Measurements from ENCODE around the gene SOX11.

SOX11 gene

GRCh38 chr2:5742126-5742525 is 49.9 kb downstream of the SOX11 start:
- Histone ChIP-seq H2BK5ac (ENCODE audit: low read depth, low read length, poor library complexity, severe bottlenecking) (no peak overlapping the region), H2AK5ac (ENCODE audit: low read length, severe bottlenecking) (no peak overlapping the region), H3K36me3 (ENCODE audit: control insufficient read depth in 1 of 2, insufficient read depth in 2 of 2, low read depth in 1 of 2, low read length in 2 of 2) (no peaks in the 10 kb centered on the region), H3K9ac (ENCODE audit: low read length) (no peak overlapping the region), H2BK12ac (ENCODE audit: low read length in 2 of 2) (no peak overlapping the region), H2AFZ (ENCODE audit: low read depth, low read length) (no peak overlapping the region), H3K23ac (ENCODE audit: low read length in 2 of 2) (no peak overlapping the region), H3K9me3 (ENCODE audit: control insufficient read depth, low read length) (no peaks in the 10 kb centered on the region), H4K8ac (ENCODE audit: low read length) (no peak overlapping the region), H3K14ac (ENCODE audit: low read length in 2 of 2) (no peak overlapping the region), H3K4me2 (ENCODE audit: low read length, poor library complexity, severe bottlenecking) (no peak overlapping the region), H2BK15ac (ENCODE audit: low read depth, poor library complexity, severe bottlenecking) (no peak overlapping the region), H3K4me1 (ENCODE audit: control insufficient read depth, insufficient read depth, low read depth, low read length) (no peaks in the 10 kb centered on the region), H3K27ac (ENCODE audit: low read length, poor library complexity, severe bottlenecking) (no peak overlapping the region), H3K18ac (ENCODE audit: low read depth in 1 of 2, low read length in 2 of 2) (no peak overlapping the region), H3K27me3 (ENCODE audit: control insufficient read depth in 1 of 2, insufficient read depth in 1 of 2, low read length in 2 of 2) (no peaks in the 10 kb centered on the region), H3K4me3 (ENCODE audit: insufficient read depth in 1 of 2, low read depth in 1 of 2, low read length in 2 of 2) (no peak overlapping the region), H3K79me1 (replicated peaks; ENCODE audit: low read length, poor library complexity, severe bottlenecking) (no peaks in the 10 kb centered on the region), H4K91ac (ENCODE audit: low read length) (no peak overlapping the region), H2BK120ac (ENCODE audit: low read depth, low read length) (no peak overlapping the region), H3K4ac (ENCODE audit: low read depth in 1 of 2, low read length in 2 of 2) (no peak overlapping the region)
- 52% methylated on average over 6 of the region's 6 CpGs for WGBS
- DNase-seq, result no peak

- H3K4me1 ChIP-seq (ENCODE audit: control insufficient read depth, insufficient read depth, low read depth, low read length), result peaks cover 11% of the 10 kb centered on the region
- H3K23ac ChIP-seq (ENCODE audit: low read length in 2 of 2), result no peak overlapping the region
- H3K27ac ChIP-seq (ENCODE audit: low read length, poor library complexity, severe bottlenecking), result no peak overlapping the region
- no peak overlapping the region for H4K8ac ChIP-seq (ENCODE audit: low read length)
- no peak overlapping the region for H2AFZ ChIP-seq (ENCODE audit: low read depth, low read length)
- no peak overlapping the region for H4K91ac ChIP-seq (ENCODE audit: low read length)
- peaks cover 0 to 4% of the 10 kb centered on the region in 2 experiments for H3K27me3 ChIP-seq (ENCODE audit: control insufficient read depth in 1 of 2, insufficient read depth in 1 of 2, low read length in 2 of 2)
- H2BK5ac ChIP-seq (ENCODE audit: low read depth, low read length, poor library complexity, severe bottlenecking), result no peak overlapping the region
- DNase-seq, result no peak
- no peak overlapping the region for H3K4ac ChIP-seq (ENCODE audit: low read depth in 1 of 2, low read length in 2 of 2)
- no peak overlapping the region for H2AK5ac ChIP-seq (ENCODE audit: low read length, severe bottlenecking)
- H3K4me2 ChIP-seq (ENCODE audit: low read length, poor library complexity, severe bottlenecking), result no peak overlapping the region
- no peaks in the 10 kb centered on the region for H3K79me1 ChIP-seq (replicated peaks; ENCODE audit: low read length, poor library complexity, severe bottlenecking)
- H2BK15ac ChIP-seq (ENCODE audit: low read depth, poor library complexity, severe bottlenecking), result no peak overlapping the region
- no peaks in the 10 kb centered on the region for H3K9me3 ChIP-seq (ENCODE audit: control insufficient read depth, low read length)
- H2BK120ac ChIP-seq (ENCODE audit: low read depth, low read length), result no peak overlapping the region
- no peak overlapping the region for H3K4me3 ChIP-seq (ENCODE audit: insufficient read depth in 1 of 2, low read depth in 1 of 2, low read length in 2 of 2)
- 96% methylated on average over 2 of the region's 2 CpGs for WGBS
- H3K18ac ChIP-seq (ENCODE audit: low read depth in 1 of 2, low read length in 2 of 2), result no peak overlapping the region
- no peak overlapping the region for H3K9ac ChIP-seq (ENCODE audit: low read length)
- H3K14ac ChIP-seq (ENCODE audit: low read length in 2 of 2), result no peak overlapping the region
- H3K36me3 ChIP-seq (ENCODE audit: control insufficient read depth in 1 of 2, insufficient read depth in 2 of 2, low read depth in 1 of 2, low read length in 2 of 2), result no peaks in the 10 kb centered on the region
- no peak overlapping the region for H2BK12ac ChIP-seq (ENCODE audit: low read length in 2 of 2)
These were observed 56.2 kb downstream of the SOX11 start for GRCh38 chr2:5748391-5748790.

DNA sequence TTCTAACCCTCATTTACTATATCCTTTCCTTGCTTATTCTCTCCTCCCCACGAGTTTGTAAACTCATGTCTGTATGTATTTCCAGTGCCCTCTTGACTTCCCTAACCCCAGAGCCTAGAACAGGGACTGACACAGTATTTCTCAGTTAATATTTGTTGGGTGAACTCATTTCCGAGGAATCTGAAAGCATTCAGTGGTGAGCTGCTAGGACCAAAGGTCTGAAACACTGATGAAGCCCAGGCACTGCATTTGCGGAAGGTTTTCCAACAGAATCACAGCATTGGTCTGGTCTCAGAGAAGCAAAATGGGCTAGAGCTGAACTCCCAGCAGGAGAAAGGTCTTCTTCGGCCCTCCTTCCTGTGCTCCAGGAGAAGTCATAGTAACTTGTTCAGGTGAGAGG is 56.8 kb downstream of the SOX11 start:
- 84% methylated on average over 3 of the region's 4 CpGs for WGBS
- Histone ChIP-seq H3K27ac (ENCODE audit: low read length, poor library complexity, severe bottlenecking) (no peak overlapping the region), H4K91ac (ENCODE audit: low read length) (no peak overlapping the region), H2BK12ac (ENCODE audit: low read length in 2 of 2) (no peak overlapping the region), H3K4me1 (ENCODE audit: control insufficient read depth, insufficient read depth, low read depth, low read length) (peaks cover 11% of the 10 kb centered on the region), H3K36me3 (ENCODE audit: control insufficient read depth in 1 of 2, insufficient read depth in 2 of 2, low read depth in 1 of 2, low read length in 2 of 2) (no peaks in the 10 kb centered on the region), H3K23ac (ENCODE audit: low read length in 2 of 2) (no peak overlapping the region), H2BK120ac (ENCODE audit: low read depth, low read length) (no peak overlapping the region), H3K14ac (ENCODE audit: low read length in 2 of 2) (no peak overlapping the region), H2BK5ac (ENCODE audit: low read depth, low read length, poor library complexity, severe bottlenecking) (no peak overlapping the region), H2AFZ (ENCODE audit: low read depth, low read length) (no peak overlapping the region), H3K9ac (ENCODE audit: low read length) (no peak overlapping the region), H2BK15ac (ENCODE audit: low read depth, poor library complexity, severe bottlenecking) (no peak overlapping the region), H3K4me3 (ENCODE audit: insufficient read depth in 1 of 2, low read depth in 1 of 2, low read length in 2 of 2) (no peak overlapping the region), H2AK5ac (ENCODE audit: low read length, severe bottlenecking) (no peak overlapping the region), H3K18ac (ENCODE audit: low read depth in 1 of 2, low read length in 2 of 2) (no peak overlapping the region), H3K4ac (ENCODE audit: low read depth in 1 of 2, low read length in 2 of 2) (no peak overlapping the region), H3K9me3 (ENCODE audit: control insufficient read depth, low read length) (no peaks in the 10 kb centered on the region), H3K27me3 (ENCODE audit: control insufficient read depth in 1 of 2, insufficient read depth in 1 of 2, low read length in 2 of 2) (peaks cover 0 to 4% of the 10 kb centered on the region in 2 experiments), H3K79me1 (replicated peaks; ENCODE audit: low read length, poor library complexity, severe bottlenecking) (no peaks in the 10 kb centered on the region), H4K8ac (ENCODE audit: low read length) (no peak overlapping the region), H3K4me2 (ENCODE audit: low read length, poor library complexity, severe bottlenecking) (peak overlapping the region; percentile 17)
- no peak for DNase-seq

- Histone ChIP-seq H4K8ac (ENCODE audit: low read length) (no peak overlapping the region), H3K9ac (ENCODE audit: low read length) (no peak overlapping the region), H3K36me3 (ENCODE audit: control insufficient read depth in 1 of 2, insufficient read depth in 2 of 2, low read depth in 1 of 2, low read length in 2 of 2) (no peaks in the 10 kb centered on the region), H3K9me3 (ENCODE audit: control insufficient read depth, low read length) (no peaks in the 10 kb centered on the region), H3K27ac (ENCODE audit: low read length, poor library complexity, severe bottlenecking) (no peak overlapping the region), H2AFZ (ENCODE audit: low read depth, low read length) (no peak overlapping the region), H2BK12ac (ENCODE audit: low read length in 2 of 2) (no peak overlapping the region), H2BK5ac (ENCODE audit: low read depth, low read length, poor library complexity, severe bottlenecking) (no peak overlapping the region), H3K18ac (ENCODE audit: low read depth in 1 of 2, low read length in 2 of 2) (no peak overlapping the region), H2BK120ac (ENCODE audit: low read depth, low read length) (no peak overlapping the region), H3K79me1 (replicated peaks; ENCODE audit: low read length, poor library complexity, severe bottlenecking) (no peaks in the 10 kb centered on the region), H3K4me2 (ENCODE audit: low read length, poor library complexity, severe bottlenecking) (no peak overlapping the region), H2BK15ac (ENCODE audit: low read depth, poor library complexity, severe bottlenecking) (no peak overlapping the region), H4K91ac (ENCODE audit: low read length) (no peak overlapping the region), H3K4me1 (ENCODE audit: control insufficient read depth, insufficient read depth, low read depth, low read length) (peaks cover 11% of the 10 kb centered on the region), H3K4ac (ENCODE audit: low read depth in 1 of 2, low read length in 2 of 2) (no peak overlapping the region), H3K4me3 (ENCODE audit: insufficient read depth in 1 of 2, low read depth in 1 of 2, low read length in 2 of 2) (no peak overlapping the region), H3K14ac (ENCODE audit: low read length in 2 of 2) (no peak overlapping the region), H3K27me3 (ENCODE audit: control insufficient read depth in 1 of 2, insufficient read depth in 1 of 2, low read length in 2 of 2) (peaks cover 0 to 4% of the 10 kb centered on the region in 2 experiments), H3K23ac (ENCODE audit: low read length in 2 of 2) (no peak overlapping the region), H2AK5ac (ENCODE audit: low read length, severe bottlenecking) (no peak overlapping the region)
- WGBS, result 93% methylated on average over 8 of the region's 8 CpGs
- DNase-seq, result no peak
These were observed 57.2 kb downstream of the SOX11 start for GRCh38 chr2:5749347-5749746.

Data from mesenchymal stem cell (in vitro differentiated cells and primary cell).